ENCODE data around the gene GPRIN2. TPM values are rescaled to one million over a fixed set of nuclear protein-coding genes. Genes with fewer than 3 reads are reported as not detected.
A peak's percentile ranks its signal among the peaks of the same experiment; 100 is the strongest.

Gene GPRIN2
- total RNA-seq, 6 donors from 2014 or later: 39.8 to 91.0 (median 63.2) TPM

DNA sequence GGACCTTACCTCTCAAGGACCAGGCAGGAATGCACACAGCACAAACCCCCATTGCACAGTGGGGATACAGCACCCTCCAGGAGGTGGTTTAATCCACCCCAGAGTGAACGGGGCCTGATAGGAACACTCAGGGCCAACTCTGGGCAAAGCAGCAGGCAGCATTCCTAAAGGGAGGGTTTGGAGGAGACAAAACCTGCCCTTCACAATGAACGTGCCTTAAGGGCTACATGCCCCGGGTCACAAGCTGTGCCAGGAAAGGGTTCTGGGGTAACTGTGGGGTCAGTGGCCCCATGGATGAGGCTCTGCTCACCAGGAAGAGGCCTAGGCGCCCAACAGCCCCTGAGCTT, 1.1 kb downstream of the GPRIN2 start:
- peak; percentile 2 to 12 for ATAC-seq (ENCODE audit: low FRiP score in 2 of 2)

DNA sequence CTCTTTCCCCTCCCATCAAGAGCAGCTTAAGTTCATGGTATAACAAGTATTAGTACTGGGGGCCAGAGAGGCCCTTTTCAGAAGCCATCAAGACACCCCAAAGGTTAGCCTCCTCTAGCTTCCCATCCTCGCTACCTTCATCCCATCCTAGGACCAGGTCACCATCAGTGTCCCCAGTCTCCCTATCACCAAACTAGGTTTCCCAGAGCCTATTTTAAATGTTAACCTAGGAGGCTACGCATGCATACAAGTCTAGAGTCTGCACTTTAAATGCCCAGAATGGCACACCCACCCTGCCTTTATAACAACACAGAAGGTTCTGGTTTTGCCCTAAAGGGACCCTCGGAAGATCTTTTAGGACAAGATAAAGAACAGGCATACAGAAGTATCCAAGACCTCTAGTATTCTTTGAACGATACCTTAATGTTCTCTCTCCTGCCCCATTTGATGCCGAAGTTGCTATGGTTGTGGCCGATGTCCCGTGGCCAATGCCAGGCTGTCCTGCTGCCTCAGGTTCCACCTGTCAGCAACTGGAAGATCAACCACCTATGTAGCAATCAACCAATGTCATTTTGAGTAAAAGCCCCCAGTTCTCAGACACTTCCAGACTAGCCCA, 2.2 kb downstream of the GPRIN2 start:
- DNase-seq (no peak), ATAC-seq (ENCODE audit: low FRiP score in 2 of 2) (no peak)
- TF ChIP-seq EP300 (IDR thresholded peaks at IDR 0.05) (no peak), POLR2AphosphoS5 (IDR thresholded peaks at IDR 0.05) (no peak), POLR2A (IDR thresholded peaks at IDR 0.05) (no peak)
- TF ChIP-seq, protein P1, sequence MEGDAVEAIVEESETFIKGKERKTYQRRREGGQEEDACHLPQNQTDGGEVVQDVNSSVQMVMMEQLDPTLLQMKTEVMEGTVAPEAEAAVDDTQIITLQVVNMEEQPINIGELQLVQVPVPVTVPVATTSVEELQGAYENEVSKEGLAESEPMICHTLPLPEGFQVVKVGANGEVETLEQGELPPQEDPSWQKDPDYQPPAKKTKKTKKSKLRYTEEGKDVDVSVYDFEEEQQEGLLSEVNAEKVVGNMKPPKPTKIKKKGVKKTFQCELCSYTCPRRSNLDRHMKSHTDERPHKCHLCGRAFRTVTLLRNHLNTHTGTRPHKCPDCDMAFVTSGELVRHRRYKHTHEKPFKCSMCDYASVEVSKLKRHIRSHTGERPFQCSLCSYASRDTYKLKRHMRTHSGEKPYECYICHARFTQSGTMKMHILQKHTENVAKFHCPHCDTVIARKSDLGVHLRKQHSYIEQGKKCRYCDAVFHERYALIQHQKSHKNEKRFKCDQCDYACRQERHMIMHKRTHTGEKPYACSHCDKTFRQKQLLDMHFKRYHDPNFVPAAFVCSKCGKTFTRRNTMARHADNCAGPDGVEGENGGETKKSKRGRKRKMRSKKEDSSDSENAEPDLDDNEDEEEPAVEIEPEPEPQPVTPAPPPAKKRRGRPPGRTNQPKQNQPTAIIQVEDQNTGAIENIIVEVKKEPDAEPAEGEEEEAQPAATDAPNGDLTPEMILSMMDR (IDR thresholded peaks at IDR 0.05): no peak
- H3K4me3 ChIP-seq: no peak overlapping the region
- H3K27me3 ChIP-seq: peaks cover 0 to 23% (median 13%) of the 10 kb centered on the region in 4 donors
- 89% methylated on average over 7 of the region's 7 CpGs for WGBS, 2 donors
- H3K9me3 ChIP-seq: no peaks in the 10 kb centered on the region
- peaks cover 0 to 9% (median 1%) of the 10 kb centered on the region in 4 donors for H3K36me3 ChIP-seq
- no peak overlapping the region for H3K27ac ChIP-seq
- peaks cover 8 to 19% (median 12%) of the 10 kb centered on the region in 4 donors for H3K4me1 ChIP-seq

More for the DNA sequence above, 1.1 kb downstream of the GPRIN2 start:
- peaks cover 8 to 19% (median 12%) of the 10 kb centered on the region in 4 donors for H3K4me1 ChIP-seq
- peaks cover 0 to 23% (median 13%) of the 10 kb centered on the region in 4 donors for H3K27me3 ChIP-seq
- peaks cover 0 to 1% (median 0%) of the 10 kb centered on the region in 4 donors for H3K36me3 ChIP-seq
- peak overlapping the region; percentile 61 to 82 (median 77) for H3K27ac ChIP-seq
- WGBS, 2 donors: 62 to 65% methylated on average over 4 of the region's 4 CpGs
- no peak for TF ChIP-seq POLR2AphosphoS5 (IDR thresholded peaks at IDR 0.05)
- no peak for TF ChIP-seq EP300 (IDR thresholded peaks at IDR 0.05)
- no peak for TF ChIP-seq POLR2A (IDR thresholded peaks at IDR 0.05)
- TF ChIP-seq, protein P1 (IDR thresholded peaks at IDR 0.05): no peak
- DNase-seq: peak in 1 of 2 donors; percentile 32
- H3K4me3 ChIP-seq: peak overlapping the region in 3 of 4 donors; percentile 50 to 62 (median 56)
- H3K9me3 ChIP-seq: no peaks in the 10 kb centered on the region

DNA sequence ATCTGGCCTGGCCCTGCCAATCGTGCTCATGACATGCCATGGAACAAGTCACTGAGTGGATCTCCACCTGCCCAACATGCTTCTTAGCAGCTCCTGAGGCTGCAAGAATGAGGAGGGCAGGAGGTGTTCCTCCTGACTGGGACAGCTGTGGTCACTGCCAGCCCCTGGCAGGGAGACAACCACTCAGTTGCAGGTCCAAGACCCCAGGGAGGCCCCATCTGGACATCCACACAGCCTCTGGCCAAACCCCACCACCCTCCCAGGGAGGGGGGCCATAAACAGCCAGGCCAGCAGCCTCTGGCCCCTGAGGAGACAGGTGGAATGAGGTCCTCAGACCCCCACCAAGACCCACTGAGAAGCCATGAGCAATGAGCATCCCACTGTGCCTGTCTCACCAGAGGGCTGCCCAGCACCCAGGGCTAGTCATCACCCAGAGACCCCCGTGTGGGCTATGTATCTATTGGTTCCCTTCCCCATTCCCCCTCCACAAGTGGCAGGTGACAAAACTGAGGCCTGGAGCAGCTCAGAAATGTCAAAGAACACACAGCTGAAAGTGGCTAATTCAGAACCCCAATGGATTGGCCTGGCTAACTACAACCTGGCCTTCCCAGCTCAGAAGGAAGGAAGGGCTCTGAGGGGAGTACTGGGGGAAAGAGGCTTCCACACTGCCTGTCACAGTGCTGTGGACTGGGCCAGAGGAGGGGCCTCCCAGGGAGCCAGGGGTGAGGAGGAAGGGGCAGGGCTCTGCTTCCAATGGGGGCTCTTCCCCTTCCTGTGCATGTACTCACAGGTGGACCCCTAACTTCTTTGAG, 3.0 kb downstream of the GPRIN2 start:
- 63 to 82% methylated on average over 2 of the region's 2 CpGs for WGBS, 2 donors
- no peak overlapping the region for H3K4me3 ChIP-seq
- peaks cover 0 to 23% (median 12%) of the 10 kb centered on the region in 4 donors for H3K27me3 ChIP-seq
- H3K36me3 ChIP-seq: peaks cover 0 to 9% (median 1%) of the 10 kb centered on the region in 4 donors
- TF ChIP-seq EP300 (IDR thresholded peaks at IDR 0.05) (no peak), POLR2A (IDR thresholded peaks at IDR 0.05) (no peak), POLR2AphosphoS5 (IDR thresholded peaks at IDR 0.05) (no peak)
- TF ChIP-seq, protein P1 (IDR thresholded peaks at IDR 0.05): no peak
- H3K9me3 ChIP-seq: no peaks in the 10 kb centered on the region
- ATAC-seq (ENCODE audit: low FRiP score in 2 of 2) (no peak), DNase-seq (peak; percentile 22 to 51)
- peaks cover 8 to 19% (median 12%) of the 10 kb centered on the region in 4 donors for H3K4me1 ChIP-seq
- no peak overlapping the region for H3K27ac ChIP-seq

DNA sequence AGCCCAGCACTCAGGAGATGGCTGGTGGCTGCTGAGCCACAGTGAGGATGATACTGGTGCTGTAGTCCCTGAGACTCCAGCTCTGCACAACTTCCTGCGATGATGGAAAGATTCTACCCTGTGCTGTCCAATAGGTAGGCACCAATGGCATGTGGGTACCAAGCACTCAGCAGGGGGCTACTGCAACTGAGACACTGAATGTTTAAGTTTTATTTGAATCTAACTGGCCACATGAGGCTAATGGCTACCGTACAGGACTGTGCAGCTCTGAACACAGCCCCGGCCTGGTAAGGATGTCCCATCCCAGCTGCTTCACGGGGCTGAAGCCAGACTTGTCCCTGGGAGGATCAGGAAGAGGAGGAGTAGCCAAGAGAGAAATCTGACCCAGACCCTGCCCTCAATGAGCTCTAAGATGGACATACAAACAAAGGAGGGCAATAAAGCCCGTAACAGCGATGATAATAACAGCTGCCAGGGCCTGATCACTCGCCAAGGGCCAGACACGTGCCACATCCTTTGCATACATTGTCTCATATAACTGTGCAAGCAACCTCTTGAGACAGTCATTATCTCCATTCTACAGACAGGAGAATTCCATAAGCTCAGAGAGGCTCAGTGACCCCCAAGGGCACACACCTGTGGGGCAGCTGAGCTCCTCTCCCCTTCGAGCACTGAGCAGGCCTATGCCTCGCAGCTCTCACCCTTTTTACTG, 3.8 kb downstream of the GPRIN2 start:
- H3K4me3 ChIP-seq: no peak overlapping the region
- peak in 1 of 2 donors; percentile 21 for DNase-seq
- TF ChIP-seq EP300 (IDR thresholded peaks at IDR 0.05): no peak
- TF ChIP-seq, protein P1 (IDR thresholded peaks at IDR 0.05): no peak
- TF ChIP-seq POLR2AphosphoS5 (IDR thresholded peaks at IDR 0.05): no peak
- TF ChIP-seq POLR2A (IDR thresholded peaks at IDR 0.05): no peak
- peaks cover 0 to 9% (median 1%) of the 10 kb centered on the region in 4 donors for H3K36me3 ChIP-seq
- WGBS, 2 donors: 88% methylated on average over 10 of the region's 10 CpGs
- H3K27ac ChIP-seq: no peak overlapping the region
- peaks cover 8 to 19% (median 12%) of the 10 kb centered on the region in 4 donors for H3K4me1 ChIP-seq
- H3K9me3 ChIP-seq: no peaks in the 10 kb centered on the region
- H3K27me3 ChIP-seq: peaks cover 0 to 20% (median 10%) of the 10 kb centered on the region in 4 donors
- ATAC-seq (ENCODE audit: low FRiP score in 2 of 2): no peak
